Measurements from ENCODE around the gene OSBPL9.
"Not testable (repeated sequence)": the region's sequence is repeated elsewhere in the genome, so short reads cannot be mapped to it uniquely, and the experiment has no call there.

OSBPL9 gene

DNA sequence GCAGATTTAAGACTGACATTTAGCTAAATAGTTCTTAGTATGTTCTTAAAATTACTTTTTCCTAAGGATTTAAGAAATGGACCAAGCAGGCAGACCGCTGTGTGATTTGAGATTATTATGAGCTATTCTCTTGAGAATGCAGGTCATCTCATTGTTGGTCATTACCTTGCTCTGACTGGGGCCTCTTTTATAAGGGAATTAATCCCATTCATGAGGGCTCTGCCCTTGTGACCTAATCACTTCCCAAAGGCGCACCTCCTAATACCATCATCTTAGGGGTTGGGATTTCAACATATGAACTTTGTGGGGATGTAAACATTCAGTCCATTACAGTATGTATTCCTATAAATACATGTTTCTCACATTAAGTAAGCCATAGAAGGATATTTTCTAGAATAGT is 24.2 kb downstream of the OSBPL9 start:
- DNase-seq: no peak

DNA sequence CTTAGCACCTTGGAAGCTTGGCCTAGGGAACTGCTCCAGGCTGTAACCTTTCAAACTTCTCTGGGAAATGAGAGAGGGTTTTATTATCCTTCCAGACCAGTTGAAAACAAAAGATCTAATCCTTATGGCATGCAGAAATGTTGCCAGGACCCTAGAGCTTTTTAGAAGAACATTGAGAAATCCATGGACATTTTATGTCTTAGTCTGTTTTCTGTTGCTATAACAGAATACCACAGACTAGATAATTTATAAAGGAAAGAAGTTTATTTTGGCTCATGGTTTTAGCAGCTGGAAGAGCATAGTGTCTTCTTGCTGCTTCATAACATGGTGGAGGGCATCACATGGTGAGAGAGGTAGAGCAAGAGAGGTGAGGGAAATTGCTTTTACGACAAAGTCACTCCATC is 25.8 kb downstream of the OSBPL9 start:
- no peak for DNase-seq

DNA sequence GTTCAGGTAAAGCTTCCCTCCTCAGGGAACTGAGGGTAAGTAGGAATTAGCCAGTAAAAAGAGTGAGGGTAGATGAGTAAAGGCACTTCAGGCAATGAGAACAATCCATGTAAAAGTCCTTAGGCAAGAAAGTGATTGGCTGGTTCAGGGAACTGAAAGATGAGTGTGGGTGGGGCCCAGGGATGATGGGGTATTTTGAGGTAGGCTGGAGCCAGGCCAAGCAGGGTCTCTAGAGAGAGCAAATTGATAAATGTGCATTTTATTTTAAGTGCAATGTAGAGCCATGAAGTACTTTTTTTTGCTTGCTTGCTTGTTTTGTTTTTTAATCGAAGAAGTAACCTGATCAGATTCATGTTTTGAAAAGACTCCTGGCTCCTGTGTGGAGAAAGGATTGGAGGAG is 26.5 kb downstream of the OSBPL9 start:
- no peak for DNase-seq

DNA sequence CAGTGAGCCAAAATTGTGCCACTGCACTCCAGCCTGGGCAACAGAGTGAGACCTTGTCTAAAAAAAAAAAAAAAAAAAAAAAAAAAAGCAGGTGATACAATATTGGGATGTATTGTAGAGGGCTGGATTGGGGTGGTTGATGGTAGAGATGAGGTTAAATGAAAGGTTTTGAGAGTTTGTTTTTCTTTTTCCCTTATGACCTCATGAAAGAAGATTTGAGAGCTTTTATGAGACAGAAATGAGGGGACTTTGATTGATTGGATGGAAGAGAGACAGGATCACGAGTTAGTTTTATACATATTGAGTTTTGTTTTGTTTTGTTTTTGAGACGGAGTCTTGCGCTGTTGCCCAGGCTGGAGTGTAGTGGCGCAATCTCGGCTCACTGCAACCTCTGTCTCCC is 27.1 kb downstream of the OSBPL9 start:
- no peak for DNase-seq

DNA sequence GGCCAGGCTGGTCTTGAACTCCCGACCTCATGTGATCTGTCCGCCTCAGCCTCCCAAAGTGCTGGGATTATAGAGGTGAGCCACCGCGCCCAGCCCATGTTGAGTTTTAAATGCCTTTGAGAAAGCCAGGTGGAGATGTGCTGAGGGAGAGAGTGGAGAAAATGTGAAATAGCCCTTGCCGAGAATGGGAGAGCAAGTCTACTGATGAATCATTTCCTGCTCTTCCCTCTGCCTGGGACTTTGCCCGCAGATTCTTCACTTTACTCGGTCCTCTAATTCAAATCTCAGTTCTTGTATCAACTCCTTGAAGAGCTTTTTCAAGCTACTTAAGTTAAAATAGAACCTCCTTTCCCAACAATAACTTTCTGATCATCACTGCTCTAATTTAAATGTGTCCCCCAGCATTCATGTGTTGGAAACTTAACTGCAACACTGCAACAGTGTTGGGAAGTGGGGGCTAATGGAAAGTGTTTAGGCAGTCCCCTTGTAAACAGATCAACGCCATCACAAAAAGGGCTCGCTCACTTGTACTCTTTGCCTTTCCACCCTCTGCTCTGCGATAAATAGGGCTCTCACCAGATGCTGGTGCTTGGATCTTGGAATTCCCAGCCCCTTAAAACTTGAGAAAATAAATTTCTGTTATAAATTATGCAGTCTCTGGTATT is 27.8 kb downstream of the OSBPL9 start:
- no peak for DNase-seq

DNA sequence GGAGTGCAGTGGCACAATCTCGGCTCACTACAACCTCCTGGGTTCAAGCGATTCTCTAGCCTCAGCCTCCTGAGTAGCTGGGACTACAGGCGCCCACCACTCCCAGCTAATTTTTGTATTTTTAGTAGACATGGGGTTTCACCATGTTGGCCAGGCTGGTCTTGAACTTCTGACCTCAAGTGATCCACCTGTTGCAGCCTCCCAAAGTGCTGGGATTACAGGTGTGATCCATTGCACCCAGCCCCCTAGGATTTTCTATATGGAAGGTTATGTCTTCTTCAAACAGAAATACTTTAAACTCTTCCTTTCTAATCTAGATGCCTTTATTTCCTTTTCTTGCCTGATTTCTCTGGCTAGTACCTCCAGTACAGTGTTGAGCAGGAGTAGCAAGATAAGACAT is 29.7 kb downstream of the OSBPL9 start:
- not testable (repeated sequence) for DNase-seq

DNA sequence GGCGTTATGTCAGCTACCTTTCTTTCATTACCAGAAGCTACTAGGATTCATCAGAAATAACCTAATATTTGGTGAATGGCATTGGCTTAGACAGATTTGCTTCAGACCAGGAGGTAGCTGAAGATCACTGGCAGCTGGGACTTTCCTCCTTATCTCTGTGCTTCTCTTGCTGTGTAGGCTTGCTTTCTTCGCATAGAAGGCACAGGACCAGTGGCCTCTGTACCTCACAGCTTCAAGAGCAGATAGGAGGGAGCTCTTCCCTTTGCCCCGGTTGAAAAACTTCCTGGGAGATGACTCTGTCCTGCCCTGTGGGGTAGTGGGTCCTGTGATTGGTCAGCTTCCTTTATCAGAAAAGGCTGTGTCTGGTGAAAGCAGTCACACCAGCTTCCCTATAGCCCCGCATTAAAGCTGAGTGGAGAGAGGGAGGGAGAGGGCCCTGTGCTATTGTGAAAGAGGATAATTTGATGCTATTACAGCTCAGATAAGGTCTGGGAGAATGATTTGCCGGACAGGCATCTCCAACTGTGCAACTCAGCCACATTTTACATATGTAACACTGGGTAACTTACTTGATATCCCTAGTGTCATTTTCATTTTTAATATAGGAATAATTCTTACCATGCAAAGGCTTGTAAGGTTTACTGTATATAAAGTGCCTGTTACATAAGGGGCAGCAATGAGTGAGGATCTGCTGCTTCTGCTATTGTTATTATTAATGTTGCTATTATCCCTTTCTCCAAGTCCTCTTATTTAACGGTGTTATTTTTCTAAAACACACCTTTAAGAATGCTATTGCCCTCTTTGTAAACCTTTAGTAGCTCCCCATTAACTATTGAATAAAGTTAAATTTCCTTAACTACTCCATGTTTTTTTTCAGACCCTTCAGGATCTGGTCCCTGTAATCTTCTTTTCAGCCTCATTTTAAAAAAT is 31.6 kb downstream of the OSBPL9 start:
- no peak for DNase-seq

DNA sequence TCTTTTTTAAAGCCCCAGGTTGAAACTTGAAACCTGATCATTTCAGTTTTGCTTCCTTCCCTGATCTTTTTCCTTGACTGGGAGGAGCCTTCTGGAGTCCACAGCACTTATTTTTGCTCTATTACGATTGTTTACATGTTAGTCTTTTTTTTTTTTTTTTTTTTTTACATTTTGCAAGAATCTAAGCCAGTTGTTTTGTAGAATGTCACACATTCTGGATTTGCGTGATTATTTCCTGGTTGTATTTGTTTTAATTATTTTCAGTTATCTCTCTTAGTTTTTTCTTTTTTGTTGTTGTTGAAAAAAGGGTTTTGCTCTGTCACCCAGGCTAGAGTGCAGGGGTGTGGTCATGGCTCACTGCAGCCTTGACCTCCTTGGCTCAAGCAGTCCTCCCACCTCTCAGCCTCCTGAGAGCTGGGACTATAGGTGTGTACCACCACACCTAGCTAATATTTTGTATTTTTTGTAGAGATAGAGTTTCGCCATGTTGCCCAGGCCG is 32.8 kb downstream of the OSBPL9 start:
- no peak for DNase-seq

DNA sequence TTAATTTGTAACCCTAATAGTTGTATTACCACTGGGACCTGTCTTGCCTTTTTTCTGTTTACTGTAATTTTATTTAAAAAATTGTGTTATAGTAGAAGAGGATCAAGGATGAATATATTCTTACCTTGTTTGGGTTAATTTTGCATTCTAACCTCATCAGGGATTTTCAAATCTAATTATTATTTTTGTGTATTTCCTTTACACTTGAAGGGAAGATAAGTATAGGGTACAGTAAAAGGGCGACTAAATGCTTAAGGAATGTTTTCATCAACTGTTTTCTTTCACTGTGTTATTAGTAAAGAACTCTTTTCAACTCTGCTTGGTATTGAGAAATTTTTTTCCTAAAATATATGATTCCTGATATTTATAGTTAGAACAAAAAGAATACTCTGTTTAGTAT is 33.3 kb downstream of the OSBPL9 start:
- DNase-seq: no peak

DNA sequence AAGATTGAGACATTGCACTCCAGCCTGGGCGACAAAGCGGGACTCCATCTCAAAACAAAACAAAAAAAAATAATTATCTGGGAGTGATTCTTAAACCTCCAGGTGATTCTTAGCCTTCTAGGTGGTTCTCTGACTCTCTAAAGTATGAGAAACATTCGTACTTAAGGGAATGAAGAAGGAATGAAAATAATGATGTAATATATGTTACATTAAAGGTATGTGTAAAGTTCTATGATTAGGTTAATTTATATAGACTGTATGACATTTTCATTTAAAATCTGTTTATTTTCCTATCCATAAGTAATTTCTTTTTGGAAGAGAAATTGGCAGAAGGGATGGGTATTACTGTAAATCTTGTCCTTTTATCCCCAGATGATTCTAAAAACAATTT is 34.7 kb downstream of the OSBPL9 start:
- DNase-seq: no peak

DNA sequence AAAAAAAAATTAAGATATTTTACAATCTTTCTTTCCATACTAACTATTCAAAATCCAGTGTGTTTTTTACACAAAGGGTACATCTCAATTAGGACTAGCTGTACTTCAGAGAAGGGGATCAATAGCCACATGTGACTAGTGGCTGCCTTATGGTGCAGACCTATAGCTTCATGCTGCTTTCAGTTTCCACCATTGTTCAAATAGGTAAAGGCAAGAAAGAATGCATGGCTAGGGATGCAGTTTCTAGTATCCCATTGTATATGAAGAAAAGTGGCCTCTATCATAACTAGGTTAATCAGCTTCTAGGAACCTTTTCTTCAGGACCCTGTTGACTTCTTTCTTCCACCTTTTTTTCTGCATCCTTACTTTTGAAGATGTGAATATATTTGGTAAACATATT is 35.7 kb downstream of the OSBPL9 start:
- no peak for DNase-seq

DNA sequence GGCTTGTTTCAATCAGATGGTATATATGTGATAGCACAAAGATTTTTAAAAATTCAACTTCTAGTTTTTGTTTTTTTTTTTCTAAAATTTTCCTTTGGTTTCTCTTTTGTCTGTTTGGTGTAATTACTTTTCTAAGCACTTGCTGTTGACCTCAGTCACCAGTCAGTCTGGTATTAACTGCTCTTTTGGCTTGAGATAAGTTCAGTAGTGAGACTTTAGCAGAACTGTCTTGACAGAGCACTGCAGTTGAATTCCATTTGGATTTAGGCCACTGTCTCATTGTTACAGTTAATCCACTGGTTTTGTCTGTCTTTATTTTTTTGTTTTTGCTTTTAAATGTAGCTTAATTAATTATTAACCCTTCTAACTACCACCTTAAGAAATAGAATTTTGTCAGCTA is 36.2 kb downstream of the OSBPL9 start:
- DNase-seq: no peak

DNA sequence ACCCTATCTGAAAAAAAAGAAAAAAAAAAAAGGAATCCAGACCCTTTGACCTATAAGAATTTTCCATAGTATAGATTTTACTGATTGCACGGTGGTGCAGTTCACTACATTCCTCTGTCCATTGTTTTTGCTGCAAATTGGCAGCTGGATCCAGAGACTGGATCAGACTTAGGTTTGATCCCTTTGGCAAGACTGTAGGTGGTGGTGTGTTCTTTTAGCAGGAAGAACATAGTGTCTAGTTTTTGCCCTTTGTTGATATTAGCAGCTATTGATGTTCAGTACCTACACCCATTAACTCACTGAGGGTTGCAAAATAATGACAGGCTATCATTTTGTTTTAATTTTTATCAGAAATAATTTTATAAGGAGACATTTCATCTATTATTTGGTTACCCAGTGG is 37.1 kb downstream of the OSBPL9 start:
- DNase-seq: no peak

DNA sequence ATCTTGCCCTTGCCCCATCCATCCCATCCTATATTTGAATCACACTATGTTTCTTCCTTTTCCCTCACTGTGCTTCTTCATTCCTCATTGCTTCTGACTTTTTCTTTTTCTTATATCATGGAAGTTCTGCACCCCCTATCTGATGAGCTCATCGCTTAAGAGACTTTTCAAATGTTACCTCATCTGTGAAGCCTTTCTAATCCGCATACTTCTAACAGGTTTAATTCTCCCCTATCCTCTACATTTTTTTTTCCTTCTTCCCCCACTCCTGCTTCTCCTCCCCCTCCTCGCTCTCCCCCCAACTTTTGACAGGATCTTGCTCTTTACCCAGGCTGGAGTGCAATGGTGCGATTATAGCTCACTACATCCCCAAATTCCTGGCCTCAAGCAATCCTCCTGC is 39.5 kb downstream of the OSBPL9 start:
- no peak for DNase-seq

DNA sequence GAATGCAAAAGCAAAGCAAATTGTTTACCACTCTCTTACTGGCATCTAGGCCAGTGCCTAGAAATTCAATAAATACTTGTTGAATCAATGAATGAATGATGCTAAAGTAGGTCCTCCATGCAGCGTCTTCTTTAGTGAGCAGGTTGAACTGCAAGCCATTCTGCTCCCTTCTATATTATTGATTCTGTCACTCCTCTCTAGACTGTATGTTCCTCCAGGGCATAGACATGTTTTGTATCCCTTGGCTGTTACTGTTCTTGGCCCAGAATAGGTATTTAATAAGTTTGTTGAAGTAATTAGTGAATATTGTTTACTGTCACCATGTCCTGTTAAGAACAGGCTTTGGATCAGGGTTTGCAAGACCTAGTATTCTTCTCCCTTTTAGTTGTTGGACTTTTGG is 43.7 kb downstream of the OSBPL9 start:
- DNase-seq: no peak

DNA sequence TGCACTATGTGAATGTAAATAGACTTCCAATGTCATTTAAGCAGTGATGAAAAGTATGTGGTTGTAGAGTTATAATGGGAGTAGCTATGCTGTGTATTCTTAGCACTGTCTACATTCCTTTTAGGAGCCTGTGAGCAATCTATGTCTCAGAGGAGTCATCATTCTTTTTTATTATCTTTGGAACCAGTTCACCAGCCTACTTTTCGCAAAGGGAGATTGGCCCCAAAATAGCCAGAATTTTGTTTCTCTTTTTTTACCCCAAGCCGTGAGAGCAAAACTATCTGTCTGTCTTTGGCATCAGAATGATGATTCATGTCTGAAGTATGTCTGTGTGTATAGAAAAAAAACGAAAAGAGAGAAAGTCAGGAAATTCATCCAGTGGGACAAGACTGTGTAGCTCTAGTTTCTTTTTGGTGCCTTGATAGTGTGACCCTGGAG is 44.2 kb downstream of the OSBPL9 start:
- no peak for DNase-seq

DNA sequence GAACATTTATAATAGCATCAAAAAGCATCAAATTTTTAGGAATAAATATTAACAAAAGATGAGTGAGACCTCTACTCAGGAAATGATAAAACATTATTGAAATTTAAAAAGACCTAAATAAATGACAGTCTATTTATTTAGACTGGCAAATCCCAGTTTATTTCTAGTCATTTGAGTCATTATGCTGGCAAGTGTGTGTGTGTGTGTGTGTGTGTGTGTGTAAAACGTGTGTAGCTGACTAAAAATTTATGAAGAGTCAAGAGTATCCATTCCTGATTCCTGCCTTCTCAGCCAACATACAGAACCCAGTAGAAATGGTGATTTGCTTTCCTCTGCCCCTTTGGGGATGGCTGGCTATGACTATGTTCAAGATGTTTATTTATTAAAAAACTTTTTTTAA is 46.2 kb downstream of the OSBPL9 start:
- no peak for DNase-seq

DNA sequence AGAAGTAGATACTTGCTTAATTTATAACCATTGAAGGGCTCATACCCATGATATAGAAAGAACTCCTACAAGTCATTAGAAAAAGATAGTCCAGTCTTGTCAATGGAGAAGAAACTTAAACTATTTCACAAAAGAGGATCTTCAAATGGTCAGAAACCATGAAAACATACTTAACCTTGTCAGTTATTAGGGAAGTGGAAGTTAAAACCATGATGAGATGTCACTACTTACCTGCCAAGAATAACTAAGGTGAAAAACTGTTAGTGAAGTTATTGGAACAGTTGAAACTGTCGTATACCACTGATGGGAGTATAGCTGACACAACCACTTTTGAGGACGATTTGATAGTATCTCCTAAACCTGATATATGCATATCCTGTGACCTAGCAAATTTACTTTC is 46.8 kb downstream of the OSBPL9 start:
- no peak for DNase-seq

DNA sequence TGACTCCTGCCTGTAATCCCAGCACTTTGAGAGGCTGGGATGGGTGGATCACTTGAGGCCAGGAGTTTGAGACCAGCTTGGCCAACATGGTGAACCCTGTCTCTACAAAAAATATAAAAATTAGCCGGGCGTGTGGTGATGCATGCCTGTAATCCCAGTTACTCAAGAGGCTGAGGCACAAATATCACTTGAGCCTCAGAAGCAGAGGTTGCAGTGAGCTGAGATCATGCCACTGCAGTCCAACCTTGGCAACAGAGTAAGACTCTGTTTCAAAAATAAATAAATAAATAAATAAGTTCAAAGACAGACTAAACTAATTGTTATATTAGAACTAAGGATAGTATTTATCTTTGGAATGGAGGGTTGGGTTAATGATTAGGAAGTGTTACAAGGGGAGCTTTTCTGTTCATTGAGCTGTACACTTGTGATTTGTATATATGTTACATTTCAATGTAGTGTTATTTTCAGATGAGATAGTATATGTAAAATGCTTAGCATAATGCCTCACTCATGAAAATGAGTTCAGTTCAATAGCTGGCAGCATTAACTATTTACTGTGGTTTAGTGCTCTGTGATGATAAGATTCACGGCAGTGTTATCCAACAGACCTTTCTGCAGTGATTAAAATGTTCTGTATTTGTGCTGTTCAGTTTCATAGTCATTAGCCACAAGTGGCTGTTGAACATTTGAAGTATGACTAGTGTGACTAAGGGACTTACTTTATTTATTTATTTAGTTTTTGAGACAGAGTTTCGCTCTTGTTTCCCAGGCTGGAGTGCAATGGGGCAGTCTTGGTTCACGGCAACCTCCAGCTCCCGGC is 47.7 kb downstream of the OSBPL9 start:
- DNase-seq: no peak

DNA sequence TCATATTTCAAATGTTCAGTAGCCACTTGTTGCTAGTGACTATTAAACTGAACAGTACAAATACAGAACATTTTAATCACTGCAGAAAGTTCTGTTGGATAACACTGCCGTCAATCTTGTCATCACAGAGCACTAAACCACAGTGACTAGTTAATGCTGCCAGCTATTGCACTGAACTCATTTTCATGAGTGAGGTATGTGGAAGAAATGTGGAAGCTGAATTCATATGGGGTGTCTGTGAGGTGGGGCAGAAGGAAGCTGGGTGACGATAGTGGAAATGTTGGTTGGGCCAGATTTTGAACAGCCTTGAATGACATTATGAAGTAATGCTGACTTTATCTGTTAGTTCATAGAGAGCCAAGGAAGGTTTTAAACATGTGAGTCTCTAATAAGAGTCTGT is 49.6 kb downstream of the OSBPL9 start:
- no peak for DNase-seq

DNA sequence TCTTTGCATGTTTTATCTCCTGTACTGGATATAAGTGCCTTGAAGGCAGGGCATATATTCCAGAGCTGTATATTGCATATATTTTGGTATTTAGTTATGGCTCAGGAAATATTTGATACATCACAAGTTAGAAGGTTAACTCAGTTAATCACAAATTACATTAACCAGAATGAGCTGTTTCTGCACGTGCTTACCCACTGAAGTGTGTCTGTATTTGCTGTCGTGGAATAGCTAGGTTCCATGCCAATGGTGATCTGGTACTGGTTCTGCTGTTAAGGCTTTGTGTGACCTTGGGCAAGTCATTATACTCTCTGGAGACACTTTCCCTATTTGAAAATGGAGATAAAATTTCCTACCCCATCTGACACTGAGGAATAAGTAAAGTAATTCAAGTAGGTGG is 50.7 kb downstream of the OSBPL9 start:
- no peak for DNase-seq

DNA sequence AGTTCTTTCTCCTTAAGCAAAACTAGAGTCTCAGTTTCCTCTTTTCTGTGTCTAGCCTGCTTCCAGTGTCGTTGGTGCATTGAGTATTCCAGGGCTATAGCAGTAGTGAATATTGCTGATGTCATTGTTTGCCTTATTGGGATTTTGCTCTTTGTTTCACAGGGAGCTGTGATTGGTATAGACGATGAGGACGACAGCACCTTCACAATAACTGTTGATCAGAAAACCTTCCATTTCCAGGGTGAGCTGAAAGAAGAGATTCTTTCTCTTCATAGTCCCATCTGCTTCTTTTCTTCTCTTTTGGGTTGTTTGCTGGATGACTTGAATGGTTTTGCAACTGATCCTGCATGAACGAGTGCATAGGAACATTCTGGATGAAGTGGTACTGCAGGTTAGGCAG is 52.4 kb downstream of the OSBPL9 start:
- no peak for DNase-seq

DNA sequence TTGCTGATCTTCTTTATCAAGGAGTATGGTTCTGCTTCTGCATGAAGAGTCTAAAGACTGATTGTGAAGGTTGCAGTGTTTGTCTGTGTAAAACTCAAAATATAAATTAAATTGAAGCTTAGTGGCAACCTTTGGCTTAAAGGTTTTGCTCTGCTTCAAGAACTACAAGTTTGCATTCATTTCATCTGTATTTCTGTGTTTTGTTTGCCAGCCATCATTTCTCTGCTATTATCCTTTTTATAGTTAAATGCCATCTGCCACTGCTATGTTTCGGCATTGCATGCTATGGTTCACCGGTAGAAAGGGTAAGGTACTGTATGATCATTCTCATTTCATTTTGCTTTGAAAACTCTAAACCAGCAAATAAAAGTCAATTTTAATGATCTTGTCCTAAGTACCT is 52.9 kb downstream of the OSBPL9 start:
- no peak for DNase-seq
